ENCODE data around the gene NEK10.

The NEK10 gene

GRCh38 chr3:27127195-27127594 is 242.0 kb downstream of the NEK10 start:
- Histone ChIP-seq H3K9me3 (ENCODE audit: control insufficient read depth, low read length) (no peaks in the 10 kb centered on the region), H3K4me3 (ENCODE audit: low read length) (no peak overlapping the region), H3K4me1 (ENCODE audit: control insufficient read depth, insufficient read depth, low read length) (no peaks in the 10 kb centered on the region), H3K36me3 (ENCODE audit: control insufficient read depth, insufficient read depth, low read length, severe bottlenecking) (peaks cover 6% of the 10 kb centered on the region), H3K27me3 (replicated peaks; ENCODE audit: control insufficient read depth, insufficient read depth, low read length) (no peaks in the 10 kb centered on the region), H3K9ac (ENCODE audit: low read length) (no peak overlapping the region)
- no peak for DNase-seq (ENCODE audit: low read depth)

GRCh38 chr3:27125821-27126501 is 243.2 kb downstream of the NEK10 start:
- Histone ChIP-seq H3K9ac (ENCODE audit: low read length) (no peak overlapping the region), H3K4me3 (ENCODE audit: low read length) (no peak overlapping the region), H3K27me3 (replicated peaks; ENCODE audit: control insufficient read depth, insufficient read depth, low read length) (no peaks in the 10 kb centered on the region), H3K36me3 (ENCODE audit: control insufficient read depth, insufficient read depth, low read length, severe bottlenecking) (peaks cover 4% of the 10 kb centered on the region), H3K4me1 (ENCODE audit: control insufficient read depth, insufficient read depth, low read length) (no peaks in the 10 kb centered on the region), H3K9me3 (ENCODE audit: control insufficient read depth, low read length) (no peaks in the 10 kb centered on the region)
- DNase-seq (ENCODE audit: low read depth), result no peak

GRCh38 chr3:27119639-27120038 is 249.5 kb downstream of the NEK10 start:
- peaks cover 2% of the 10 kb centered on the region for H3K4me1 ChIP-seq (ENCODE audit: control insufficient read depth, insufficient read depth, low read length)
- H3K27me3 ChIP-seq (replicated peaks; ENCODE audit: control insufficient read depth, insufficient read depth, low read length), result no peaks in the 10 kb centered on the region
- no peak overlapping the region for H3K4me3 ChIP-seq (ENCODE audit: low read length)
- H3K9ac ChIP-seq (ENCODE audit: low read length), result no peak overlapping the region
- H3K36me3 ChIP-seq (ENCODE audit: control insufficient read depth, insufficient read depth, low read length, severe bottlenecking), result peaks cover 4% of the 10 kb centered on the region
- DNase-seq (ENCODE audit: low read depth), result no peak
- no peaks in the 10 kb centered on the region for H3K9me3 ChIP-seq (ENCODE audit: control insufficient read depth, low read length)

- no peaks in the 10 kb centered on the region for H3K27me3 ChIP-seq (replicated peaks; ENCODE audit: control insufficient read depth, insufficient read depth, low read length)
- H3K36me3 ChIP-seq (ENCODE audit: control insufficient read depth, insufficient read depth, low read length, severe bottlenecking), result peaks cover 4% of the 10 kb centered on the region
- no peak overlapping the region for H3K9ac ChIP-seq (ENCODE audit: low read length)
- peaks cover 16% of the 10 kb centered on the region for H3K4me1 ChIP-seq (ENCODE audit: control insufficient read depth, insufficient read depth, low read length)
- no peaks in the 10 kb centered on the region for H3K9me3 ChIP-seq (ENCODE audit: control insufficient read depth, low read length)
- no peak for DNase-seq (ENCODE audit: low read depth)
- no peak overlapping the region for H3K4me3 ChIP-seq (ENCODE audit: low read length)
Measured at GRCh38 chr3:27115352-27115751, 253.8 kb downstream of the NEK10 start.

- DNase-seq (ENCODE audit: low read depth), result no peak
- H3K4me1 ChIP-seq (ENCODE audit: control insufficient read depth, insufficient read depth, low read length), result peaks cover 16% of the 10 kb centered on the region
- H3K9ac ChIP-seq (ENCODE audit: low read length), result no peak overlapping the region
- H3K27me3 ChIP-seq (replicated peaks; ENCODE audit: control insufficient read depth, insufficient read depth, low read length), result no peaks in the 10 kb centered on the region
- H3K4me3 ChIP-seq (ENCODE audit: low read length), result no peak overlapping the region
- no peaks in the 10 kb centered on the region for H3K9me3 ChIP-seq (ENCODE audit: control insufficient read depth, low read length)
- H3K36me3 ChIP-seq (ENCODE audit: control insufficient read depth, insufficient read depth, low read length, severe bottlenecking), result peaks cover 4% of the 10 kb centered on the region
Measured at GRCh38 chr3:27114684-27115083, 254.5 kb downstream of the NEK10 start.

- Histone ChIP-seq H3K36me3 (ENCODE audit: control insufficient read depth, insufficient read depth, low read length, severe bottlenecking) (peaks cover 4% of the 10 kb centered on the region), H3K4me1 (ENCODE audit: control insufficient read depth, insufficient read depth, low read length) (peaks cover 16% of the 10 kb centered on the region)
Measured at GRCh38 chr3:27114129-27114528, 255.1 kb downstream of the NEK10 start.

GRCh38 chr3:27110020-27110419 is 259.2 kb downstream of the NEK10 start:
- Histone ChIP-seq H3K9ac (ENCODE audit: low read length) (no peak overlapping the region), H3K36me3 (ENCODE audit: control insufficient read depth, insufficient read depth, low read length, severe bottlenecking) (peaks cover 5% of the 10 kb centered on the region), H3K4me1 (ENCODE audit: control insufficient read depth, insufficient read depth, low read length) (peaks cover 16% of the 10 kb centered on the region), H3K9me3 (ENCODE audit: control insufficient read depth, low read length) (no peaks in the 10 kb centered on the region), H3K4me3 (ENCODE audit: low read length) (no peak overlapping the region), H3K27me3 (replicated peaks; ENCODE audit: control insufficient read depth, insufficient read depth, low read length) (no peaks in the 10 kb centered on the region)
- no peak for DNase-seq (ENCODE audit: low read depth)

More at GRCh38 chr3:27114129-27114528, 255.1 kb downstream of the NEK10 start:
- no peak overlapping the region for H3K4me3 ChIP-seq (ENCODE audit: low read length)
- H3K9me3 ChIP-seq (ENCODE audit: control insufficient read depth, low read length), result no peaks in the 10 kb centered on the region
- no peak for DNase-seq (ENCODE audit: low read depth)
- H3K9ac ChIP-seq (ENCODE audit: low read length), result no peak overlapping the region
- no peaks in the 10 kb centered on the region for H3K27me3 ChIP-seq (replicated peaks; ENCODE audit: control insufficient read depth, insufficient read depth, low read length)

- Histone ChIP-seq H3K9me3 (ENCODE audit: control insufficient read depth, low read length) (no peaks in the 10 kb centered on the region), H3K4me3 (ENCODE audit: low read length) (no peak overlapping the region), H3K9ac (ENCODE audit: low read length) (no peak overlapping the region), H3K4me1 (ENCODE audit: control insufficient read depth, insufficient read depth, low read length) (peaks cover under 1% of the 10 kb centered on the region), H3K36me3 (ENCODE audit: control insufficient read depth, insufficient read depth, low read length, severe bottlenecking) (peaks cover 5% of the 10 kb centered on the region), H3K27me3 (replicated peaks; ENCODE audit: control insufficient read depth, insufficient read depth, low read length) (no peaks in the 10 kb centered on the region)
- no peak for DNase-seq (ENCODE audit: low read depth)
Measured at GRCh38 chr3:27108322-27108721, 260.9 kb downstream of the NEK10 start.

- DNase-seq (ENCODE audit: low read depth), result no peak
- no peaks in the 10 kb centered on the region for H3K27me3 ChIP-seq (replicated peaks; ENCODE audit: control insufficient read depth, insufficient read depth, low read length)
- peaks cover 5% of the 10 kb centered on the region for H3K36me3 ChIP-seq (ENCODE audit: control insufficient read depth, insufficient read depth, low read length, severe bottlenecking)
- H3K4me3 ChIP-seq (ENCODE audit: low read length), result no peak overlapping the region
- no peaks in the 10 kb centered on the region for H3K4me1 ChIP-seq (ENCODE audit: control insufficient read depth, insufficient read depth, low read length)
- no peak overlapping the region for H3K9ac ChIP-seq (ENCODE audit: low read length)
- H3K9me3 ChIP-seq (ENCODE audit: control insufficient read depth, low read length), result no peaks in the 10 kb centered on the region
Measured at GRCh38 chr3:27105904-27106303, 263.3 kb downstream of the NEK10 start.

GRCh38 chr3:27097182-27097581 is 272.0 kb downstream of the NEK10 start:
- no peaks in the 10 kb centered on the region for H3K27me3 ChIP-seq (replicated peaks; ENCODE audit: control insufficient read depth, insufficient read depth, low read length)
- H3K9me3 ChIP-seq (ENCODE audit: control insufficient read depth, low read length), result no peaks in the 10 kb centered on the region
- H3K36me3 ChIP-seq (ENCODE audit: control insufficient read depth, insufficient read depth, low read length, severe bottlenecking), result no peaks in the 10 kb centered on the region
- DNase-seq (ENCODE audit: low read depth), result no peak
- no peak overlapping the region for H3K4me3 ChIP-seq (ENCODE audit: low read length)
- H3K9ac ChIP-seq (ENCODE audit: low read length), result no peak overlapping the region
- H3K4me1 ChIP-seq (ENCODE audit: control insufficient read depth, insufficient read depth, low read length), result peaks cover 27% of the 10 kb centered on the region

GRCh38 chr3:27095553-27096222 is 273.5 kb downstream of the NEK10 start:
- H3K4me3 ChIP-seq (ENCODE audit: low read length), result no peak overlapping the region
- no peak for DNase-seq (ENCODE audit: low read depth)

More at GRCh38 chr3:27095553-27096222, 273.5 kb downstream of the NEK10 start:
- Histone ChIP-seq H3K36me3 (ENCODE audit: control insufficient read depth, insufficient read depth, low read length, severe bottlenecking) (no peaks in the 10 kb centered on the region), H3K27me3 (replicated peaks; ENCODE audit: control insufficient read depth, insufficient read depth, low read length) (no peaks in the 10 kb centered on the region), H3K9me3 (ENCODE audit: control insufficient read depth, low read length) (no peaks in the 10 kb centered on the region), H3K4me1 (ENCODE audit: control insufficient read depth, insufficient read depth, low read length) (peaks cover 30% of the 10 kb centered on the region), H3K9ac (ENCODE audit: low read length) (no peak overlapping the region)
